IMR-90 (cell line): ENCODE data around the gene SCYGR6. TPM values are rescaled to one million over a fixed set of nuclear protein-coding genes. Genes with fewer than 3 reads are reported as not detected.

Source experiments
- ATAC-seq: fragments of 200-7000 bp; cut with Tn5 transposase; 2 replicates; pipeline ENCODE4 v1.9.1; 2020; ENCODE audit warnings: low read depth, mild to moderate bottlenecking, moderate library complexity
- BruUV-seq: library from RNA; stranded (reverse); fragments of 400-500 nt; replicated peaks from 2 replicates; lab custom pipeline; 2021; lab: Mats Ljungman, UMichigan
- CTCF ChIA-PET: fragments of 300-600 bp; formaldehyde crosslinking; extraction: SDS; loops from one replicate; lab custom pipeline; 2021; ENCODE audit warnings: antibody characterized with exemption; lab: Yijun Ruan, JAX
- POLR2A ChIA-PET: fragments of 300-600 bp; sonication (Branson Sonifier 250); formaldehyde crosslinking; loops from one replicate; lab custom pipeline; 2022; ENCODE audit warnings: antibody characterized with exemption; ENCODE audit not compliant: unreplicated experiment; lab: Charles Lee
- DNase-seq: peaks from one replicate; pipeline ENCODE4 v3.0.0; 2013
- H2AFZ ChIP-seq: replicated peaks from 2 replicates; pipeline ENCODE3; 2013; ENCODE audit warnings: low read length, mild to moderate bottlenecking; ENCODE audit not compliant: poor library complexity
- H2AK5ac ChIP-seq: 2 replicates; pipeline ENCODE4 v1.6.1; 2013; ENCODE audit warnings: low read depth, low read length, inconsistent platforms
- H2AK9ac ChIP-seq: replicated peaks from 2 replicates; pipeline ENCODE3; 2013; ENCODE audit warnings: mild to moderate bottlenecking, low read depth, low read length, moderate library complexity; ENCODE audit not compliant: poor library complexity
- H2BK120ac ChIP-seq: 2 replicates; pipeline ENCODE4 v1.6.1; 2013; ENCODE audit warnings: low read depth, low read length, inconsistent platforms
- H2BK15ac ChIP-seq: 3 replicates; pipeline ENCODE4 v1.6.1; 2013; ENCODE audit warnings: low read depth, low read length, inconsistent platforms
- H2BK20ac ChIP-seq: 2 replicates; pipeline ENCODE4 v1.6.1; 2013; ENCODE audit warnings: low read depth, mild to moderate bottlenecking, inconsistent platforms, low read length, moderate library complexity
- H2BK5ac ChIP-seq: 2 replicates; pipeline ENCODE4 v1.6.1; 2013; ENCODE audit warnings: mild to moderate bottlenecking, low read depth, low read length, inconsistent platforms; ENCODE audit not compliant: poor library complexity, severe bottlenecking
- H3K14ac ChIP-seq: replicated peaks from 2 replicates; pipeline ENCODE4 v1.6.1; 2013; ENCODE audit warnings: low read depth, low read length, inconsistent platforms
- H3K18ac ChIP-seq: 2 replicates; pipeline ENCODE4 v1.6.1; 2013; ENCODE audit warnings: low read depth, low read length, control low read depth
- H3K23ac ChIP-seq: 2 replicates; pipeline ENCODE4 v1.6.1; 2013; ENCODE audit warnings: low read depth, low read length, inconsistent platforms
- H3K27ac ChIP-seq: 2 replicates; pipeline ENCODE4 v1.5.1; 2013; ENCODE audit warnings: mild to moderate bottlenecking, control low read depth, low read length; ENCODE audit not compliant: insufficient read depth
- H3K27me3 ChIP-seq: 2 replicates; pipeline ENCODE4 v1.6.1; 2013; ENCODE audit warnings: low read length; ENCODE audit not compliant: control insufficient read depth, insufficient read depth
- H3K36me3 ChIP-seq: 2 replicates; pipeline ENCODE4 v1.6.1; 2013; ENCODE audit warnings: low read length, mixed read lengths; ENCODE audit not compliant: control insufficient read depth, insufficient read depth
- H3K4ac ChIP-seq: 2 replicates; pipeline ENCODE4 v1.6.1; 2013; ENCODE audit warnings: low read depth, low read length, inconsistent platforms
- H3K4me1 ChIP-seq: 2 replicates; pipeline ENCODE4 v1.6.1; 2013; ENCODE audit warnings: low read length, mixed read lengths; ENCODE audit not compliant: control insufficient read depth, insufficient read depth
- H3K4me2 ChIP-seq: 2 replicates; pipeline ENCODE4 v1.6.1; 2013; ENCODE audit warnings: low read depth, mild to moderate bottlenecking, control low read depth, low read length, moderate library complexity
- H3K4me3 ChIP-seq: 2 replicates; pipeline ENCODE4 v1.5.1; 2013; ENCODE audit warnings: low read depth, mild to moderate bottlenecking, control low read depth, low read length, moderate library complexity; ENCODE audit not compliant: insufficient read depth
- H3K56ac ChIP-seq: 2 replicates; pipeline ENCODE4 v1.6.1; 2013; ENCODE audit warnings: low read length, inconsistent platforms; ENCODE audit not compliant: insufficient read depth; ENCODE audit errors: extremely low read depth
- H3K79me1 ChIP-seq, 2 experiments: 2 replicates each; pipeline ENCODE4 v1.6.1; 2013; ENCODE audit warnings: low read length in 2 of 2, inconsistent platforms in 1 of 2, low read depth in 1 of 2
- H3K9ac ChIP-seq: 2 replicates; pipeline ENCODE4 v1.6.1; 2013; ENCODE audit warnings: low read depth, low read length, control low read depth
- H3K9me1 ChIP-seq: 2 replicates; pipeline ENCODE4 v1.6.1; 2013; ENCODE audit warnings: low read length, inconsistent platforms; ENCODE audit not compliant: insufficient read depth
- H3K9me3 ChIP-seq: 2 replicates; pipeline ENCODE4 v1.6.1; 2013; ENCODE audit warnings: low read length; ENCODE audit not compliant: control insufficient read depth, insufficient read depth
- H4K20me1 ChIP-seq: 2 replicates; pipeline ENCODE4 v1.6.1; 2013; ENCODE audit warnings: low read length, inconsistent platforms; ENCODE audit not compliant: insufficient read depth
- H4K5ac ChIP-seq: 2 replicates; pipeline ENCODE4 v1.6.1; 2013; ENCODE audit warnings: mild to moderate bottlenecking, low read depth, low read length, control low read depth
- H4K8ac ChIP-seq, 2 experiments: 2 replicates each; pipeline ENCODE4 v1.6.1; 2013; ENCODE audit warnings: low read depth in 2 of 2, low read length in 2 of 2, control low read depth in 1 of 2, inconsistent platforms in 1 of 2
- H4K91ac ChIP-seq: 2 replicates; pipeline ENCODE4 v1.6.1; 2013; ENCODE audit warnings: low read depth, low read length, inconsistent platforms; ENCODE audit not compliant: insufficient read depth
- MAFK ChIP-seq: IDR thresholded peaks from 2 replicates; pipeline ENCODE4 v1.6.1; 2012; ENCODE audit warnings: low read depth, low read length, improper control_type of control experiment
- USF2 ChIP-seq: fragments of 150-350 bp; IDR thresholded peaks from 2 replicates; pipeline ENCODE4 v1.6.1; 2017; ENCODE audit warnings: mild to moderate bottlenecking, antibody characterized with exemption, low read length, low read depth
- WGBS, 2 experiments: methylation state at CpG; one replicate each; pipeline versions ENCODE4 v1.1.5 to v1.1.7; 2013; ENCODE audit warnings: missing lambda C conversion rate in 2 of 2; ENCODE audit not compliant: insufficient read length in 1 of 2; ENCODE audit errors: extremely low coverage in 2 of 2; 5-methylcytosine and 5-hydroxymethylcytosine counted together
- dilution Hi-C: fragments of 300-500 bp; cut with HindIII; formaldehyde crosslinking; loops from one replicate; pipeline ENCODE4 v1.14.3; 2018; ENCODE audit warnings: low sequenced_read_pairs; ENCODE audit not compliant: unreplicated experiment
- in situ Hi-C: fragments of 300-500 bp; cut with MboI; formaldehyde crosslinking; loops from 3 replicates; pipeline ENCODE4 v1.14.3; 2019; ENCODE audit warnings: low sequenced_read_pairs, inconsistent platforms, mixed read lengths
- intact Hi-C: fragments of 100-400 bp; cut with micrococcal nuclease; formaldehyde crosslinking; loops from 2 replicates; pipeline ENCODE4 v1.10.0; 2022
- polyA plus RNA-seq, 3 experiments: library from polyadenylated mRNA; depleted of rRNA; stranded (reverse); fragments of >200 nt; gene quantifications; 2 replicates each; pipeline ENCODE4 v1.2.3, GENCODE V29; 2012; ENCODE audit warnings: low replicate concordance in 1 of 3
- total RNA-seq: library from RNA; depleted of rRNA; stranded (reverse); fragments of >200 nt; gene quantifications from 2 replicates; pipeline ENCODE4 v1.2.3, GENCODE V29; 2012

The SCYGR6 gene
- total and polyA plus RNA-seq, 2 of the 4 experiments (the other 2 are of a cell fraction), result not detected

DNA sequence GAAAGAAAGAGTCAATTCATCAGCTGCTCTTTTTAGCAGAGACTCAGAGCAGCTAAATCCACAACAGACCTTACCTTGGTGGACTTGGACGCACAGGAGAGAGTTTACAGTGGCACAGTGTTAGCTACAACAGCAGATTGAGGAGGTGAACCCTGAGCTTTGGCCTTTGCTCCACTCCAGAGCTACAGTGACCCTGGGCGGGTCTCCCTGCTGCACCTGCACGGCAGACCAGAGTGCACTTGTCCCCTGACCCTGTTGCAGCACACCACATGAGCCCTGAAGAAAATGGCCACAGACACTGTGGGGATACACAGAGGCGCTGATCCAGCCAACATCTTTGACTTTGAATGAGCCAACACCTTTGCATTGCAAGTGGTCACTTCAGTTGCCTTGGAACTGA lies 17.7 kb downstream of the SCYGR6 start:
- H4K5ac ChIP-seq, result no peak overlapping the region
- H3K4me3 ChIP-seq, result no peak overlapping the region
- no peaks in the 10 kb centered on the region for H3K79me1 ChIP-seq
- BruUV-seq, result no TSS peak
- H3K36me3 ChIP-seq, result no peaks in the 10 kb centered on the region
- no peak overlapping the region for H2BK20ac ChIP-seq
- dilution Hi-C loops, result no loop called here
- CTCF ChIA-PET, result no interaction called here
- no peak overlapping the region for H4K91ac ChIP-seq
- no peak overlapping the region for H4K8ac ChIP-seq
- ATAC-seq (no peak), DNase-seq (no peak)
- H3K27ac ChIP-seq, result no peak overlapping the region
- no peaks in the 10 kb centered on the region for H3K4me1 ChIP-seq
- TF ChIP-seq USF2 (no peak), MAFK (no peak)
- intact Hi-C loops, result no loop called here
- no peaks in the 10 kb centered on the region for H3K9me1 ChIP-seq
- POLR2A ChIA-PET, result no interaction called here
- in situ Hi-C loops, result no loop called here
- H2BK5ac ChIP-seq, result no peak overlapping the region
- H2BK120ac ChIP-seq, result no peak overlapping the region
- H3K18ac ChIP-seq, result no peak overlapping the region
- no peak overlapping the region for H3K4me2 ChIP-seq
- H3K23ac ChIP-seq, result no peak overlapping the region
- H2AK9ac ChIP-seq, result no peak overlapping the region
- no peak overlapping the region for H2AFZ ChIP-seq
- no peak overlapping the region for H2BK15ac ChIP-seq
- H3K9ac ChIP-seq, result no peak overlapping the region
- no peak overlapping the region for H3K14ac ChIP-seq
- no peaks in the 10 kb centered on the region for H3K27me3 ChIP-seq
- WGBS, 2 experiments, result 83% methylated on average over 1 of the region's 4 CpGs; no CpG with 5 or more reads in 1 of the 2 experiments
- H2AK5ac ChIP-seq, result no peak overlapping the region
- H3K9me3 ChIP-seq, result no peaks in the 10 kb centered on the region
- no peaks in the 10 kb centered on the region for H4K20me1 ChIP-seq
- no peak overlapping the region for H3K56ac ChIP-seq
- H3K4ac ChIP-seq, result no peak overlapping the region
